SK-N-SH (cell line): Measurements from ENCODE around the gene PLAGL2. TPM values are rescaled to one million over a fixed set of nuclear protein-coding genes. Genes with fewer than 3 reads are reported as not detected.

Experiments used
- CTCF ChIA-PET: fragments of 300-600, 350-600 bp; formaldehyde crosslinking; extraction: SDS; loops from one replicate; lab custom pipeline; 2021; lab: Yijun Ruan, JAX
- POLR2A ChIA-PET: fragments of 350-600 bp; sonication (Branson Sonifier 250); formaldehyde crosslinking; extraction: SDS; loops from one replicate; lab custom pipeline; 2020; ENCODE audit warnings: antibody characterized with exemption, inconsistent platforms; lab: Yijun Ruan, JAX
- DNase-seq: peaks from one replicate; pipeline ENCODE4 v3.0.0; 2012
- H2AFZ ChIP-seq: fragments of 200-600 bp; sonication (generic); 2 replicates; pipeline ENCODE4 v1.8.1; 2016; ENCODE audit warnings: antibody characterized with exemption, mild to moderate bottlenecking, low read depth
- H3F3A ChIP-seq: fragments of 200-600 bp; sonication (generic); replicated peaks from 2 replicates; pipeline ENCODE3; 2016; ENCODE audit warnings: antibody characterized with exemption, mild to moderate bottlenecking; ENCODE audit not compliant: insufficient read depth
- H3K27ac ChIP-seq, 2 experiments: fragments of 200-500 bp in 1 of 2; fragments of 200-600 bp in 1 of 2; sonication (Bioruptor generic) in 1 of 2; sonication (generic), shearing (Covaris generic) in 1 of 2; 2 replicates each; pipeline versions ENCODE4 v1.5.1 to v1.6.1; 2014 to 2016; ENCODE audit warnings: low read depth in 2 of 2, inconsistent platforms in 1 of 2, low read length in 1 of 2, mild to moderate bottlenecking in 1 of 2, mixed read lengths in 1 of 2
- H3K27me3 ChIP-seq: fragments of 200-600 bp; sonication (generic), shearing (Covaris generic); 2 replicates; pipeline ENCODE4 v1.6.1; 2016; ENCODE audit warnings: mixed run types; ENCODE audit not compliant: insufficient read depth
- H3K36me3 ChIP-seq, 2 experiments: fragments of 200-500 bp in 1 of 2; fragments of 200-600 bp in 1 of 2; sonication (Bioruptor generic) in 1 of 2; sonication (generic) in 1 of 2; replicated peaks in 1 of 2; 2 replicates each; pipeline versions ENCODE3 to v1.5.1; 2014 to 2016; ENCODE audit warnings: low read length in 1 of 2, mild to moderate bottlenecking in 1 of 2; ENCODE audit not compliant: insufficient read depth in 2 of 2, control insufficient read depth in 1 of 2
- H3K4me1 ChIP-seq, 2 experiments: fragments of 200-500 bp in 1 of 2; fragments of 200-600 bp in 1 of 2; sonication (Bioruptor generic) in 1 of 2; sonication (generic), shearing (Covaris generic) in 1 of 2; 2 replicates each; pipeline versions ENCODE4 v1.5.1 to v1.6.1; 2014 to 2016; ENCODE audit warnings: low read depth in 1 of 2, low read length in 1 of 2, mixed run types in 1 of 2; ENCODE audit not compliant: insufficient read depth in 2 of 2, control insufficient read depth in 1 of 2
- H3K4me2 ChIP-seq: fragments of 200-600 bp; sonication (generic), shearing (Covaris generic); 2 replicates; pipeline ENCODE4 v1.6.1; 2017; ENCODE audit warnings: mixed run types
- H3K4me3 ChIP-seq, 2 experiments: fragments of 200-500 bp in 1 of 2; fragments of 200-600 bp in 1 of 2; sonication (Bioruptor generic) in 1 of 2; sonication (generic), shearing (Covaris generic) in 1 of 2; 2 replicates each; pipeline versions ENCODE4 v1.5.1 to v1.8.1; 2014 to 2016; ENCODE audit warnings: low read depth in 2 of 2, inconsistent platforms in 1 of 2, low read length in 1 of 2, mild to moderate bottlenecking in 1 of 2, mixed read lengths in 1 of 2, moderate library complexity in 1 of 2
- H3K79me2 ChIP-seq: fragments of 200-600 bp; sonication (generic); 2 replicates; pipeline ENCODE4 v1.8.1; 2017; ENCODE audit warnings: mild to moderate bottlenecking; ENCODE audit not compliant: insufficient read depth
- H3K9ac ChIP-seq: fragments of 200-600 bp; sonication (generic); 2 replicates; pipeline ENCODE4 v1.6.1; 2017; ENCODE audit warnings: mixed run types
- H3K9me2 ChIP-seq: fragments of 200-600 bp; sonication (generic); 2 replicates; pipeline ENCODE4 v1.6.1; 2017; ENCODE audit warnings: mixed run types
- H3K9me3 ChIP-seq: fragments of 200-600 bp; sonication (generic); 2 replicates; pipeline ENCODE4 v1.6.1; 2017; ENCODE audit warnings: mixed run types, mild to moderate bottlenecking, moderate library complexity
- H4K20me1 ChIP-seq: fragments of 200-600 bp; sonication (generic); 2 replicates; pipeline ENCODE4 v1.6.1; 2017; ENCODE audit warnings: mild to moderate bottlenecking, mixed run types; ENCODE audit not compliant: insufficient read depth
- EP300 ChIP-seq, 2 experiments: IDR thresholded peaks; 2 replicates each; pipeline versions ENCODE4 v1.4.0 to v1.6.1; 2012; ENCODE audit warnings: borderline replicate concordance in 1 of 2, low read depth in 1 of 2, low read length in 1 of 2
- EZH2phosphoT487 ChIP-seq: fragments of 200-600 bp; sonication (generic); IDR thresholded peaks from 2 replicates; pipeline ENCODE4 v1.6.1; 2017; ENCODE audit warnings: low read depth, mixed run types, mild to moderate bottlenecking, antibody characterized with exemption, moderate library complexity, borderline replicate concordance
- GABPA ChIP-seq: IDR thresholded peaks from 2 replicates; pipeline ENCODE4 v1.4.0; 2012; ENCODE audit warnings: low read depth, mild to moderate bottlenecking
- GATA2 ChIP-seq: sonication (generic); formaldehyde crosslinking; IDR thresholded peaks from 2 replicates; pipeline ENCODE4 v1.5.0; 2020; ENCODE audit warnings: mild to moderate bottlenecking, missing genetic modification reagents
- JUND ChIP-seq: IDR thresholded peaks from 2 replicates; pipeline ENCODE4 v1.4.0; 2012
- MEF2A ChIP-seq: IDR thresholded peaks from 2 replicates; pipeline ENCODE4 v1.4.0; 2012; ENCODE audit warnings: low read depth, borderline replicate concordance
- NFIC ChIP-seq: IDR thresholded peaks from 2 replicates; pipeline ENCODE4 v1.4.0; 2012; ENCODE audit warnings: borderline replicate concordance
- NRF1 ChIP-seq: IDR thresholded peaks from 2 replicates; pipeline ENCODE4 v1.6.1; 2012; ENCODE audit warnings: low read depth, mild to moderate bottlenecking, low read length
- POLR2AphosphoS5 ChIP-seq: IDR thresholded peaks from 2 replicates; pipeline ENCODE4 v1.6.1; 2012; ENCODE audit warnings: low read depth, low read length
- RAD21 ChIP-seq: IDR thresholded peaks from 2 replicates; pipeline ENCODE4 v1.6.1; 2012; ENCODE audit warnings: mild to moderate bottlenecking, low read length
- RCOR1 ChIP-seq: fragments of 150-350 bp; IDR thresholded peaks from 2 replicates; pipeline ENCODE4 v1.6.1; 2017; ENCODE audit warnings: antibody characterized with exemption, low read length
- RFX5 ChIP-seq: IDR thresholded peaks from 2 replicates; pipeline ENCODE4 v1.6.1; 2012; ENCODE audit warnings: mild to moderate bottlenecking, improper control_type of control experiment, low read length
- RXRA ChIP-seq: IDR thresholded peaks from 2 replicates; pipeline ENCODE4 v1.4.0; 2012; ENCODE audit warnings: low read depth, mild to moderate bottlenecking, borderline replicate concordance
- TCF12 ChIP-seq: IDR thresholded peaks from 2 replicates; pipeline ENCODE4 v1.4.0; 2012
- TEAD4 ChIP-seq: IDR thresholded peaks from 2 replicates; pipeline ENCODE4 v1.4.0; 2012; ENCODE audit warnings: mild to moderate bottlenecking, borderline replicate concordance; ENCODE audit not compliant: insufficient read depth
- YY1 ChIP-seq: IDR thresholded peaks from 2 replicates; pipeline ENCODE4 v1.4.0; 2012; ENCODE audit warnings: low read depth, mild to moderate bottlenecking
- WGBS: methylation state at CpG from one replicate; pipeline ENCODE4 v1.1.6; 2017; ENCODE audit warnings: low lambda C conversion rate; 5-methylcytosine and 5-hydroxymethylcytosine counted together
- polyA plus RNA-seq, 3 experiments: library from polyadenylated mRNA; depleted of rRNA; stranded (reverse); fragments of >200 nt; gene quantifications; 2 replicates each; pipeline ENCODE4 v1.2.3, GENCODE V29; 2012
- TF ChIP-seq, protein P1 (sequence below): IDR thresholded peaks from 2 replicates; pipeline ENCODE4 v1.6.1; 2012; ENCODE audit warnings: mild to moderate bottlenecking, low read depth, low read length, moderate library complexity
- TF ChIP-seq, protein P2 (sequence below): fragments of 150-350 bp; IDR thresholded peaks from 2 replicates; pipeline ENCODE4 v1.6.1; 2017; ENCODE audit warnings: antibody characterized with exemption, low read length, low read depth, borderline replicate concordance
- TF ChIP-seq, protein P3 (sequence below): fragments of 150-350 bp; IDR thresholded peaks from 2 replicates; pipeline ENCODE4 v1.6.1; 2016; ENCODE audit warnings: mild to moderate bottlenecking, low read depth, low read length
- TF ChIP-seq, protein P4 (sequence below): IDR thresholded peaks from 2 replicates; pipeline ENCODE4 v1.4.0; 2012; ENCODE audit warnings: low read depth, borderline replicate concordance

PLAGL2 gene
- polyA plus RNA-seq, 1 of the 3 experiments (the other 2 are of a cell fraction), result 4.0 TPM

DNA sequence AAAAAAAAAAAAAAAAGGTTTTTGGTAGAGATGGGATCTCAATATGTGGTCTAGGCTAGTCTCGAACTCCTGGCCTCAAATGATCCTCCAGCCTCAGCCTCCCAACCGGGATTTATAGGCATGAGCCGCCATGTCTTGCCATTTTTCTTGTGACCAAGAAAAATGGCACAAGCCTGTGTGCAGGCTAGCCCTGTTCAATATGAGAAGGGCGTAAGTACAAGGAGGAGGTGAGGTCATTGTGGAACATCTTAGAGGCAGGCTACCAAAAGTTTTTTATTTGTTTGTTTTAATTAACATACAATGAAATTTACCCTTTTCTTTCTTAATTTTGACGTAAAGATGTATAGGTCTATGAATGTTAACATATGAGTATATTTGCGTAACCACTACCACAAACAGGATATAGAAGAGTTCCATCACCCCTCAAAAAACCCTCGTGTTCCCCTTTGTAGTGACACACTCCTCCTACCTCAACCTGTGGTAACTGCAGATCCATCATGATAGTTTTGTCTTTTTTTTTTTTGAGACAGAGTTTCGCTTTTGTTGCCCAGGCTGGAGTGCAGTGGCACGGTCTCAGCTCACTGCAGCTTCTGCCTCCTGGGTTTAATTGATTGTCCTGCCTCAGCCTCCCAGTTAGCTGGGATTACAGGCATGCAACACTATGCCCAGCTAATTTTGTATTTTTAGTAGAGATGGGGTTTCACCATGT, 41.6 kb upstream of the PLAGL2 start:
- H3K27me3 ChIP-seq, result no peaks in the 10 kb centered on the region
- H4K20me1 ChIP-seq, result no peaks in the 10 kb centered on the region
- ChIA-PET POLR2A (no interaction called here), CTCF (no interaction called here)
- no peak overlapping the region for H3K27ac ChIP-seq
- H3K9me2 ChIP-seq, result no peaks in the 10 kb centered on the region
- DNase-seq, result no peak
- TF ChIP-seq EP300 (IDR thresholded peaks at IDR 0.05; ENCODE audit: borderline replicate concordance in 1 of 2, low read depth in 1 of 2, low read length in 1 of 2) (no peak), JUND (no peak), RAD21 (no peak), RFX5 (no peak), NFIC (no peak), TEAD4 (no peak), GATA2 (CRISPR knock-in tag) (no peak), GABPA (no peak), POLR2AphosphoS5 (no peak), YY1 (no peak)
- TF ChIP-seq, protein P1, sequence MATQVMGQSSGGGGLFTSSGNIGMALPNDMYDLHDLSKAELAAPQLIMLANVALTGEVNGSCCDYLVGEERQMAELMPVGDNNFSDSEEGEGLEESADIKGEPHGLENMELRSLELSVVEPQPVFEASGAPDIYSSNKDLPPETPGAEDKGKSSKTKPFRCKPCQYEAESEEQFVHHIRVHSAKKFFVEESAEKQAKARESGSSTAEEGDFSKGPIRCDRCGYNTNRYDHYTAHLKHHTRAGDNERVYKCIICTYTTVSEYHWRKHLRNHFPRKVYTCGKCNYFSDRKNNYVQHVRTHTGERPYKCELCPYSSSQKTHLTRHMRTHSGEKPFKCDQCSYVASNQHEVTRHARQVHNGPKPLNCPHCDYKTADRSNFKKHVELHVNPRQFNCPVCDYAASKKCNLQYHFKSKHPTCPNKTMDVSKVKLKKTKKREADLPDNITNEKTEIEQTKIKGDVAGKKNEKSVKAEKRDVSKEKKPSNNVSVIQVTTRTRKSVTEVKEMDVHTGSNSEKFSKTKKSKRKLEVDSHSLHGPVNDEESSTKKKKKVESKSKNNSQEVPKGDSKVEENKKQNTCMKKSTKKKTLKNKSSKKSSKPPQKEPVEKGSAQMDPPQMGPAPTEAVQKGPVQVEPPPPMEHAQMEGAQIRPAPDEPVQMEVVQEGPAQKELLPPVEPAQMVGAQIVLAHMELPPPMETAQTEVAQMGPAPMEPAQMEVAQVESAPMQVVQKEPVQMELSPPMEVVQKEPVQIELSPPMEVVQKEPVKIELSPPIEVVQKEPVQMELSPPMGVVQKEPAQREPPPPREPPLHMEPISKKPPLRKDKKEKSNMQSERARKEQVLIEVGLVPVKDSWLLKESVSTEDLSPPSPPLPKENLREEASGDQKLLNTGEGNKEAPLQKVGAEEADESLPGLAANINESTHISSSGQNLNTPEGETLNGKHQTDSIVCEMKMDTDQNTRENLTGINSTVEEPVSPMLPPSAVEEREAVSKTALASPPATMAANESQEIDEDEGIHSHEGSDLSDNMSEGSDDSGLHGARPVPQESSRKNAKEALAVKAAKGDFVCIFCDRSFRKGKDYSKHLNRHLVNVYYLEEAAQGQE, result no peak
- TF ChIP-seq, protein P2, sequence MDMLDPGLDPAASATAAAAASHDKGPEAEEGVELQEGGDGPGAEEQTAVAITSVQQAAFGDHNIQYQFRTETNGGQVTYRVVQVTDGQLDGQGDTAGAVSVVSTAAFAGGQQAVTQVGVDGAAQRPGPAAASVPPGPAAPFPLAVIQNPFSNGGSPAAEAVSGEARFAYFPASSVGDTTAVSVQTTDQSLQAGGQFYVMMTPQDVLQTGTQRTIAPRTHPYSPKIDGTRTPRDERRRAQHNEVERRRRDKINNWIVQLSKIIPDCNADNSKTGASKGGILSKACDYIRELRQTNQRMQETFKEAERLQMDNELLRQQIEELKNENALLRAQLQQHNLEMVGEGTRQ, result no peak
- H3K9ac ChIP-seq, result no peak overlapping the region
- no peaks in the 10 kb centered on the region for H3K4me1 ChIP-seq
- no peaks in the 10 kb centered on the region for H3K9me3 ChIP-seq
- H3K36me3 ChIP-seq, result no peaks in the 10 kb centered on the region
- H2AFZ ChIP-seq, result no peak overlapping the region
- no peak overlapping the region for H3K4me3 ChIP-seq
- H3K4me2 ChIP-seq, result no peak overlapping the region
- no peaks in the 10 kb centered on the region for H3F3A ChIP-seq
- no peaks in the 10 kb centered on the region for H3K79me2 ChIP-seq
- WGBS, result 85% methylated on average over 9 of the region's 9 CpGs

DNA sequence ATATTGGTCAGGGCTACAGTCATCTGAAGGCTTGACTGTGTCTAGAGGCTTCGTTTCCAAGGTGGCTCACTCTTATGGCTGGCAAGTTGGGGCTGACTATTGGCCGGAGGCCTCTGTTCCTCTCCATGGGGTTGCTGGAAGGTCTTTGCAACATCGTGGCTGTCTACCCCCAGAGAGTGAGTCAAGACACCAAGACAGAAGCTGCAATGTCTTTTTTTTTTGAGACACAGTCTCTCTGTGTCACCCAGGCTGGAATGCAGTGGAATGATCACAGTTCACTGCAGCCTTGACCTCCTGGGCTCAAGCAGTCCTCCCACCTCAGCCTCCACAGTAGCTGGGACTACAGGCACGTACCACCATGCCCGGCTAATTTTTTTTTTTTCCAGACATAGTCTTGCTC, 40.5 kb upstream of the PLAGL2 start:
- ChIA-PET POLR2A (no interaction called here), CTCF (no interaction called here)
- Histone ChIP-seq H3K4me1 (no peaks in the 10 kb centered on the region), H3K4me2 (no peak overlapping the region), H3K79me2 (no peaks in the 10 kb centered on the region), H3K9me2 (no peaks in the 10 kb centered on the region), H4K20me1 (no peaks in the 10 kb centered on the region), H3F3A (no peaks in the 10 kb centered on the region), H3K4me3 (no peak overlapping the region), H3K36me3 (no peaks in the 10 kb centered on the region), H3K27ac (no peak overlapping the region), H3K9me3 (no peaks in the 10 kb centered on the region), H2AFZ (no peak overlapping the region), H3K9ac (no peak overlapping the region), H3K27me3 (no peaks in the 10 kb centered on the region)
- DNase-seq, result no peak
- WGBS, result 89% methylated on average over 3 of the region's 5 CpGs
- TF ChIP-seq MEF2A (no peak), RAD21 (no peak), NFIC (no peak), RXRA (no peak), NRF1 (no peak), RCOR1 (no peak), POLR2AphosphoS5 (no peak), EZH2phosphoT487 (no peak), TCF12 (no peak)
- TF ChIP-seq, protein P3, sequence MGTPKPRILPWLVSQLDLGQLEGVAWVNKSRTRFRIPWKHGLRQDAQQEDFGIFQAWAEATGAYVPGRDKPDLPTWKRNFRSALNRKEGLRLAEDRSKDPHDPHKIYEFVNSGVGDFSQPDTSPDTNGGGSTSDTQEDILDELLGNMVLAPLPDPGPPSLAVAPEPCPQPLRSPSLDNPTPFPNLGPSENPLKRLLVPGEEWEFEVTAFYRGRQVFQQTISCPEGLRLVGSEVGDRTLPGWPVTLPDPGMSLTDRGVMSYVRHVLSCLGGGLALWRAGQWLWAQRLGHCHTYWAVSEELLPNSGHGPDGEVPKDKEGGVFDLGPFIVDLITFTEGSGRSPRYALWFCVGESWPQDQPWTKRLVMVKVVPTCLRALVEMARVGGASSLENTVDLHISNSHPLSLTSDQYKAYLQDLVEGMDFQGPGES, result no peak
- TF ChIP-seq, protein P4, sequence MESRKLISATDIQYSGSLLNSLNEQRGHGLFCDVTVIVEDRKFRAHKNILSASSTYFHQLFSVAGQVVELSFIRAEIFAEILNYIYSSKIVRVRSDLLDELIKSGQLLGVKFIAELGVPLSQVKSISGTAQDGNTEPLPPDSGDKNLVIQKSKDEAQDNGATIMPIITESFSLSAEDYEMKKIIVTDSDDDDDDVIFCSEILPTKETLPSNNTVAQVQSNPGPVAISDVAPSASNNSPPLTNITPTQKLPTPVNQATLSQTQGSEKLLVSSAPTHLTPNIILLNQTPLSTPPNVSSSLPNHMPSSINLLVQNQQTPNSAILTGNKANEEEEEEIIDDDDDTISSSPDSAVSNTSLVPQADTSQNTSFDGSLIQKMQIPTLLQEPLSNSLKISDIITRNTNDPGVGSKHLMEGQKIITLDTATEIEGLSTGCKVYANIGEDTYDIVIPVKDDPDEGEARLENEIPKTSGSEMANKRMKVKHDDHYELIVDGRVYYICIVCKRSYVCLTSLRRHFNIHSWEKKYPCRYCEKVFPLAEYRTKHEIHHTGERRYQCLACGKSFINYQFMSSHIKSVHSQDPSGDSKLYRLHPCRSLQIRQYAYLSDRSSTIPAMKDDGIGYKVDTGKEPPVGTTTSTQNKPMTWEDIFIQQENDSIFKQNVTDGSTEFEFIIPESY, result no peak
- TF ChIP-seq, protein P2, result no peak
